PC-3 (cell line): ENCODE results near the gene LTBP1.

Experiments used
- EZH2phosphoT487 ChIP-seq: fragments of 300-600 bp; sonication (generic); IDR thresholded peaks from 2 replicates; pipeline ENCODE4 v1.6.1; 2018; ENCODE audit warnings: mild to moderate bottlenecking, antibody characterized with exemption, low read length, borderline replicate concordance
- TF ChIP-seq, protein P1 (sequence below): fragments of 300-600 bp; sonication (generic); conservative IDR thresholded peaks from 2 replicates; pipeline ENCODE4 v1.5.1; 2017; ENCODE audit warnings: antibody characterized with exemption, low read depth, mild to moderate bottlenecking, low read length

DNA sequence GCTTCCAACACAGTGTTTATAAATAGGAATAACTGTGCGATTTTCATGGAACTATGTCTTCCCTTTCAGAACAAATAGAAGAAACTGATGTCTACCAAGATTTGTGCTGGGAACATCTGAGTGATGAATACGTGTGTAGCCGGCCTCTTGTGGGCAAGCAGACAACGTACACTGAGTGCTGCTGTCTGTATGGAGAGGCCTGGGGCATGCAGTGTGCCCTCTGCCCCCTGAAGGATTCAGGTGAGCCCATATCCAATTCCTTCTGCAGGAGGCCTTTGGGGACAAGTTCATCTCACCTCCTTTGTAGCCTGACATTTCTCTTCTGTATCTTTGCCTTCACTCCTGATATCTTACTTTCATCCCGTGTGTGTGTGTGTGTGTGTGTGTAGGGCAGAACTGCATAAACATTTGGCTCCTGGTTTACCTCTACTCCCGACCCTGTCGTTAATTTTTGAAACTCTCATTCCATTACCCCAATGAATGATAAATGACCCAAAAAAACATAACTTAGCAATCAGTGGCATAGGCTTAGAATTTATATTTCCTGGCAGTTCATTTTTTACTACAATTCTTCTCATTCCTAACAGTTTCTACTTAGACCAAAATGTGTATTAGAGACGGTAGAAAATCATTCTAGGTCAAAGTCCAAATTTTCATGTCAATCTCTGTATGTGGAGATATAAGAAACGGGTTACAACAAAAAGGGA lies 418.7 kb downstream of the LTBP1 start:
- TF ChIP-seq, protein P1, sequence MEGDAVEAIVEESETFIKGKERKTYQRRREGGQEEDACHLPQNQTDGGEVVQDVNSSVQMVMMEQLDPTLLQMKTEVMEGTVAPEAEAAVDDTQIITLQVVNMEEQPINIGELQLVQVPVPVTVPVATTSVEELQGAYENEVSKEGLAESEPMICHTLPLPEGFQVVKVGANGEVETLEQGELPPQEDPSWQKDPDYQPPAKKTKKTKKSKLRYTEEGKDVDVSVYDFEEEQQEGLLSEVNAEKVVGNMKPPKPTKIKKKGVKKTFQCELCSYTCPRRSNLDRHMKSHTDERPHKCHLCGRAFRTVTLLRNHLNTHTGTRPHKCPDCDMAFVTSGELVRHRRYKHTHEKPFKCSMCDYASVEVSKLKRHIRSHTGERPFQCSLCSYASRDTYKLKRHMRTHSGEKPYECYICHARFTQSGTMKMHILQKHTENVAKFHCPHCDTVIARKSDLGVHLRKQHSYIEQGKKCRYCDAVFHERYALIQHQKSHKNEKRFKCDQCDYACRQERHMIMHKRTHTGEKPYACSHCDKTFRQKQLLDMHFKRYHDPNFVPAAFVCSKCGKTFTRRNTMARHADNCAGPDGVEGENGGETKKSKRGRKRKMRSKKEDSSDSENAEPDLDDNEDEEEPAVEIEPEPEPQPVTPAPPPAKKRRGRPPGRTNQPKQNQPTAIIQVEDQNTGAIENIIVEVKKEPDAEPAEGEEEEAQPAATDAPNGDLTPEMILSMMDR: no peak
- no peak for TF ChIP-seq EZH2phosphoT487
